DMS79 (cell line): Measurements from ENCODE around the gene FNBP1L.
A peak's percentile ranks its signal among the peaks of the same experiment; 100 is the strongest.

Experiments used
- DNase-seq: peaks from one replicate; lab custom pipeline; 2025; lab: John Stamatoyannopoulos, UW

The FNBP1L gene

DNA sequence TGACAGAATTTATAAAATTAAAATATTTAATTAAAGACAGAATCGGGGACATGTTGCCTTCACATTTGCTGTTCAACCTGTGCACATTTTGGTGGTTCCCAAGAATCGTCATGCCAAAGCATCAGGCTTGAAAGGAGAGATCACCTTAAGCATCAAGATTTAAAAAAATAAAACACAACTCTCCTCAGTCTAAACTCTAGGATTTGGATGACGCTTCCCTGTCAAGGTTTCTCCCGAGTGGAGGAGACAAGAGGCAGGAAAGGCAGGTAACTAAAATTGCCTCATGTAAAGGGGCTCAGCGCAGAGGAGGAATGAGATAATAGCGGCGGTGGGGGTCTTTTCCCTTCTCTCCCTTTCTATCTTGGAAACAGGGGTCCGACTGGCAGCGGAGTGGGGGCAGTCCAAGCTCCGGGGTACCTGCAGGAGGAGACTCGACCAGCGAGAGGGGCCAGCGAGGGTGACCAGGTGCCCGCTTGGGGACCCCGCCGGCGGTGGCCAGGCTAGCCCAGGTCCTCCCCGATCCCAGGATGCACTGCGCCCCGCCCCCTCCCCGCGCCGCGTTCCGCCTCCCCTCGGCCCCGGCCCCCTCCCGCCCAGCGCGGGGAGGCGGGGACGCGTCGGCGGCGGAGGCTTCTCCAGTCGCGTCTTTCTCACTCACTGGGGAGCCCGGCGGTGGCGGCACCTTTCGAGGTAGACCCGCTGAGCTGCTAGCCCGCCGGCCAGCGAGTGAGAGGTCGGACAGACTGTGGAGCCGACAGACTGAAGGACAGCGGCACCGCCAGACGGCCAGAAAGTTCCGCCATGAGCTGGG lies at the start of gene FNBP1L:
TSS of gene FNBP1L (plus strand) at position 638 of the 811 bp plus-strand sequence. CDS start at position 802, 164 bp downstream.
- peak; percentile 67 for DNase-seq

GRCh38 chr1:93399781-93400180 lies 48.1 kb upstream of the FNBP1L start:
- DNase-seq = no peak

DNA sequence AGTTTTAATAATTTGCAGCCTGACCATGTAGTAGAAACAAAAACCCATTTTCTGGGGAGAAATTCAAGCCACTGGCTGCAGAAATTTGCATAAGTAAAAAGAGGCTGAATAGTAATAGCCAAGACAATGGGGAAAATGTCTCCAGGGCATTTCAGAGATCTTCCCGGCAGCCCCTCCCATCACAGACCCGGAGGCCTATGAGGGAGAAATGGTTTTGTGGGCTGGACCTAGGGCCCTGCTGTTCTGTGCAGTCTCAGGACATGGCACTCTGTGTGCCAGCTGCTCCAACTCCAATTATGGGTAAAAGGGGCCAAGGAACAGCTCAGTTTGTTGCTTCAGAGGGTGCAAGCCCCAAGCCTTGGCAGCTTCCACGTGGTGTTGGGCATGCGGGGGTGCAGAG lies 39.7 kb upstream of the FNBP1L start:
- no peak for DNase-seq

- no peak for DNase-seq
Measured at GRCh38 chr1:93411000-93411399, 36.9 kb upstream of the FNBP1L start.

DNA sequence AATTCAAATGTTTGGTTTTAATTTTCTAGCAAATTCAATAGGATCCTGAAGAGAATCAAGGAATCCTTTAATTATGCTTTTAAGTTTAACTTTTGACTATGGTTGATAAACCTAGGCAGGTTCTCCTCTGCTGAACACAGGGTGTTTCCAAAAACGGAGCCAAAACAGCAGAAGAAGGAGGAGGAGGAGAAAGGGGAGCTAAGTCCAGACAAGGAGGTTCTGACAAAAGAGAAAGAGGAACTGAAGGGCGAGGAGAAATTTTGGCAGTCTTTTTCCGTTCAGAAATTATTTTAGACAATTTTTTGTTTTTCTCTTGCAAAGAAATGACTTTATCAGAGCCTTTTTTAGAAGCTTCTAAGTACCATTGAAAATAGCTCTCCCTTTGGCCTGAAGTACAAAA lies 33.2 kb upstream of the FNBP1L start:
- no peak for DNase-seq

- DNase-seq = no peak
Measured at GRCh38 chr1:93415296-93415695, 32.6 kb upstream of the FNBP1L start.

GRCh38 chr1:93416183-93416582 lies 31.7 kb upstream of the FNBP1L start:
- no peak for DNase-seq

- DNase-seq = no peak
Measured at GRCh38 chr1:93419344-93419743, 28.6 kb upstream of the FNBP1L start.

- no peak for DNase-seq
Measured at GRCh38 chr1:93420400-93420799, 27.5 kb upstream of the FNBP1L start.

DNA sequence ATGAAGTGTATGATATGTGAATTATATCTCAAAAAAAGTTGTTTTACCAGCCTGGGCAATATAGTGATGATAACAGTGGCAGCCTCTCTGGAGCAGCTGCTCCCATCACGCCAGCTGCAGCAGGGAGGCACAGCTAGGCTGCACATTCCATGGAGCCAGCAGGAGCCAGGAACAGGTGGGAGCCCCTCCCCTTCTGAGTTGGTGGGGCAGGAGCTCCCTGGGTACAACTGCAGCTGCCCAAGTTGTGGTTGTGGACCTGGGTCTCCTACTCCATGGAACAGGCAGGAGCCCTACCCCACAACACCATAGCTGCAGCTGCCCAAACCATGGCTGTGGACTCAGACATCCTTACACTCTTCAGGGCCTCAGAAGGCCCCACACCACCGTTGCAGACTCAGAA lies 21.7 kb upstream of the FNBP1L start:
- DNase-seq = no peak

DNA sequence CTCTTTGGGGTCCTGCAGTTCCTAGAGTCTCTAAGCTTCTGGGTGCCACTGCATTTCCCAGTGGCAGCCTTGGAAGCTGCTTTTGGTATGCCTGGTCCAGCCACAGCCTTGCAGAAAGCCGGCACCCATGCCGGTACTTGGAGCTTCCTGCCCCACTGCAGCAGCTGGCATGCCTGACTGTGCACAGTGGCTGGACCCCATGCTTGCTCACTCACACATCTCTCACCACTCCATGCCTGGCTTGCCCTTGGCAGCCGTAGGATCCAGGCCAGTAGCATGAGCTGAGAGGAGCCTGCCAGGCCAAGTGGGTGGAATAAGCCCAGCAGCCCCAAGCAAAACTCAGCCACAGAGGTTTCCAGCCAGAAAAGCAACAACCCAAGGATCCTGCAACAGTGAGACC lies 20.3 kb upstream of the FNBP1L start:
- DNase-seq = no peak

DNA sequence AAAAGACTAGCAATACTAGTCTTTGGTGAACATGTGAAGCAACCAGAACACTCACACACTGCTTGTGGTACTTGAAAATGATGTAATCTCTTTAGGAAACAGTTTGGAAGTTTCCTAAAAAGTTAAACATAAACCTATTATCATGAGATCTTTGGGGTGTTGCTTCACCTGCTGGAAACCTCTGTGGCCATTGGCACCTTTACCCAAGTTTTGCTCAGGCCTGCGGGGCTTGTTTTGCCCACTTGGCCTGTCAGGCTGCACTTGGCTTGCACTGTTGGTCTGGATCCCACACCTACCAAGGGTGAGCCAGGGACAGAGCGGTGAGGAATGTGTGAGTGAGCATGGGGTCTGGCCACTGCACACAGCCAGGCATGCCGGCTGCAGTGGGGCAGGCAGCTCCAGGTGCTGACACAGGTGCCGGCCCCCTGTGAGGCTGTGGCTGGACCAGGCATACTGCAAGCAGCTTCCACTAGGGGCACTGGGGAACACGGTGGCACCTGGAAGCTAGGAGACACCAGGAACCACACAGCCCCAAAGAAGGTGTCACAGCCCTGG lies 14.4 kb upstream of the FNBP1L start:
- no peak for DNase-seq

- no peak for DNase-seq
Measured at GRCh38 chr1:93434088-93434487, 13.8 kb upstream of the FNBP1L start.

GRCh38 chr1:93434987-93435386 lies 12.9 kb upstream of the FNBP1L start:
- DNase-seq = no peak

DNA sequence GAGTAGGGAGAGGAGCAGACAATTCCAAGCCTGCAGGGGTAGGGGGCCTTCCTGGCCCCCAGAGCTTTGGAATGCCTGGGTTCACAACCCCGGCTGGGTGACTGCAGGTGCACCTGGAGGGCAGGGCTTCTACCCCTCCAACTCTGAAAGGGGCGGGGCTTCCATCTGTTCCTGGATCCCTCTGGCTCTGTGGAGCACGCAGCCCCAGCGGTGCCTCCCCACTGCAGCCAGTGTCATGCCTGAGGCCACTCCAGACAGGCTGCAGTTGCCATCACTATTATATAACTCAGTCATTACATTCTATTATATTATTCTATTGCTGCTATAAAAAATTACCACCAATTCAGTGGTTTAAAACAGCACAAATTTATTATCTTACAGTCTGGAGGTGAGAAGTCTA lies 12.5 kb upstream of the FNBP1L start:
- DNase-seq = no peak

GRCh38 chr1:93436496-93436895 lies 11.4 kb upstream of the FNBP1L start:
- DNase-seq = no peak

DNA sequence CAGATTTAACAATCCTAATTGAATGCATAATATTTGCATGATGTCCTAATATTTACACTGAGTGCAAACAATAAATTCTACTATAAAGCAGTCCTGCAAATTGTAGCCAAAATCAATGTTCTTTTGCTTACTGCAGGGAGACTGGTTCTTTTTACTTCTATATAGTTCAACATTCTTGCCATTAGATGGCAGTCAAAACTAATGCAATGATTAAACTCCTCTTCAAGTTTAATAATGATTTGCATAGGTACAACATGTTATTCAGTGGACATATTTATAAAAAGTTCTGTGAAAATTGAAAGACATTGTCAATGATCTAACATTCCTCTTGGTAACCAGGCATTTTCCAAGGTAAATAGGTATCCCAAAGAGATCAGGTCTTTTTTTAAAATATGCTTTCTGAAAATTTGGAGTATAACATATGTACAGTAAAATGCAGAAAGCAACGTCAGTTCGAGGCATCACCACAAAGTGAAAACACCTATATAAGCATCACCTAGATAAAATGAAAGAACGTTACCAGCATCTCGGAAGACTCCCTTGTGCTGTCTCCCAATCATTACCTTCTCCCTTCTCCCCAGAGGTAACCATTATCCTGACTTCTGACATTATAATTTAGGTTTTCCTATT lies 9.8 kb upstream of the FNBP1L start:
- DNase-seq = peak; percentile 16

- DNase-seq = no peak
Measured at GRCh38 chr1:93438716-93439115, 9.2 kb upstream of the FNBP1L start.

DNA sequence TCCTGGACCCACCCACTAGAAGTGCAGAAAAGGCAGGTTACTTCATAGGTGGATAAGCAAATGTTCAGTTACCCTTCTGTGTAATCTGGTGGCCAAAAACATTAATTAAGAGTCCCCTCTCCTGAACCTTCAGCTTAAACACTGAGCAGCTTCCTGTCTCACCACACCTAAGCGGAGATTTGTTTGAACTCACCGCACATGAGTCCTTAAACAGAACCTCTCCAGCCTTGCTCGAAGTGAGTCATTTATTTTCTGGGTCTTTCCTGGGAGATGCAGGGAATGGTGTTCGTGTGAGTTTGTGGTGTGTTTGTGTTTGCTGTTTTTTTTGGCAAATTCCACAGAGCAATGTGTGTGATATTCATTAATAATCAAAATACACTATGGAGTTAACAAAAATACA lies 7.6 kb upstream of the FNBP1L start:
- no peak for DNase-seq

DNA sequence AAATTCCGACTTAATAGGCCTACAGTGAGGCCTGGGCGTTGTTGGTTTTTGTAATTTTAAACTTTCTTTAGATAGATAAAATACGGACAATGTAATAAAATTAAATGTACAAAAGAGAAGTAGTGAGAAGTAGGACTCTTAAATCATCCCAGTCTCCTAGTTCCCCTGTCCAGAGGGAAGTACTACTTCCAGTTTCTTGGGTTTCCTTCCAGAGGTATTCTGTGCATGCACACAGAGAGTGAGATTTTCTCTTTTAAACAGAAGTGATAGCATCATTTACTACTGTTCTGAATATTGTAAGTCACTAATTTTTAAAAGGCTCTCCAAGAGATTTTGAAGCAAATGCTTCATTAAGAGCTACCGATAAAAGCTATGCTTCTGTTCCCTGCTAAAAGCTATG lies 7.2 kb upstream of the FNBP1L start:
- no peak for DNase-seq

- no peak for DNase-seq
Measured at GRCh38 chr1:93441589-93441988, 6.3 kb upstream of the FNBP1L start.

- DNase-seq = no peak
Measured at GRCh38 chr1:93442008-93442666, 5.8 kb upstream of the FNBP1L start.

DNA sequence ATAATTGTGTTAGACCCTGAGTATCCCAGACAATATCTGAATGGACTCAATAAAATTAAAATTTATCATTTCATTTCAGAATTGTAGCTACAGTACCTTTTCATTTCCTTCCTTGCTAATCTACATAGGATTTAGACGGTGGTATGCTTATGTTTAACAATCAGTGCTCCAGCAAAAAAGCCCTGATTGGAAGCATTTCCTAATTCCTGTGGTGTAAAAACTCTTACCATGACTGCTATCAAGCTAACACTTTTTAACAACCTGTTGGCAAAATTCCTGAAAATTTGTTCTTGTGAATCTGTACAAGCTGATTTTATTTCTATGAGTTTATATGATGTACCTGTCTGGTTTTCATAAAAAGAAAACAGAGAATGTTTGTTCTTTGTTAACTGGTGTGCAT lies 5.2 kb upstream of the FNBP1L start:
- no peak for DNase-seq
